Right lobe of liver (tissue), 6 donors: ENCODE measurements around the gene DDX20. TPM values are rescaled to one million over a fixed set of nuclear protein-coding genes. Genes with fewer than 3 reads are reported as not detected.

ENCODE experiments used
- ATAC-seq, 4 donors: fragments of 200-7000 bp; cut with Tn5 transposase; one replicate each; pipeline ENCODE4 v1.9.1; 2020; ENCODE audit warnings: mild to moderate bottlenecking in 4 of 4, moderate library complexity in 4 of 4
- DNase-seq, 3 donors: peaks; one replicate each; pipeline ENCODE4 v3.0.0-alpha.2; 2020
- H3K27ac ChIP-seq, 3 donors: fragments of 200-600 bp; one replicate each; pipeline ENCODE4 v1.8.0; 2022
- H3K27me3 ChIP-seq, 2 donors: fragments of 200-600 bp; one replicate each; pipeline ENCODE4 v1.8.0; 2022
- H3K36me3 ChIP-seq, 4 donors: fragments of 200-600 bp; sonication (generic) in 1 of 4; one replicate each; pipeline versions ENCODE4 v1.5.1 to v1.8.0; 2017 to 2022; ENCODE audit warnings: control low read depth in 1 of 4
- H3K4me1 ChIP-seq, 4 donors: fragments of 200-600 bp; sonication (generic) in 1 of 4; one replicate each; pipeline versions ENCODE4 v1.5.1 to v1.8.0; 2017 to 2022; ENCODE audit warnings: control low read depth in 1 of 4
- H3K4me3 ChIP-seq, 3 donors: fragments of 200-600 bp; one replicate each; pipeline ENCODE4 v1.8.0; 2022
- H3K9me3 ChIP-seq, 4 donors: fragments of 200-600 bp; sonication (generic) in 1 of 4; one replicate each; pipeline versions ENCODE4 v1.5.1 to v1.8.0; 2017 to 2022; ENCODE audit warnings: control low read depth in 1 of 4
- POLR2A ChIP-seq: fragments of 450-650 bp; IDR thresholded peaks from one replicate; pipeline ENCODE4 v1.6.1; 2017; ENCODE audit warnings: antibody characterized with exemption, mild to moderate bottlenecking
- WGBS: methylation state at CpG from one replicate; pipeline ENCODE4 v1.1.6; 2018; ENCODE audit warnings: low coverage, low lambda C conversion rate; ENCODE audit not compliant: insufficient coverage; ENCODE audit errors: missing lambda C conversion rate; 5-methylcytosine and 5-hydroxymethylcytosine counted together
- intact Hi-C, 2 donors: fragments of 100-400 bp; cut with DNase I; formaldehyde crosslinking; loops; one replicate each; pipeline versions ENCODE4 v1.11.2 to v1.14.1; 2022
- total RNA-seq, 6 experiments: library from RNA; depleted of rRNA in 2 of 6; stranded (reverse); fragments of >200 nt in 2 of 6; fragmentation: NEBNext Ultra II Directional in 3 of 6; extraction: Animal tissue kit (Norgen Biotek cat#: 25700) in 3 of 6; gene quantifications; one replicate each; pipeline versions ENCODE4 v1.1.0 to v1.2.4, GENCODE V29; 2016 to 2023
- TF ChIP-seq, protein P1 (sequence below), 4 donors: fragments of 200-600 bp in 3 of 4; fragments of 450-650 bp in 1 of 4; IDR thresholded peaks; one replicate each; pipeline versions ENCODE4 v1.5.1 to v1.8.0; 2016 to 2022; ENCODE audit warnings: antibody characterized with exemption in 4 of 4, mild to moderate bottlenecking in 2 of 4
- donor health status: DM: no; HTN: yes; CAD: no.
- donor health status: DM: no; HTN: no; CAD: no.
- donor health status: DM: no; HTN: no; CAD: no.
- donor health status: DM: no; HTN: yes; CAD: no.
- donor health status: DM: no; HTN: yes; CAD: no.

The DDX20 gene
- total RNA-seq, 6 experiments from 2014 or later = 3.9 to 11.6 (median 5.1) TPM

DNA sequence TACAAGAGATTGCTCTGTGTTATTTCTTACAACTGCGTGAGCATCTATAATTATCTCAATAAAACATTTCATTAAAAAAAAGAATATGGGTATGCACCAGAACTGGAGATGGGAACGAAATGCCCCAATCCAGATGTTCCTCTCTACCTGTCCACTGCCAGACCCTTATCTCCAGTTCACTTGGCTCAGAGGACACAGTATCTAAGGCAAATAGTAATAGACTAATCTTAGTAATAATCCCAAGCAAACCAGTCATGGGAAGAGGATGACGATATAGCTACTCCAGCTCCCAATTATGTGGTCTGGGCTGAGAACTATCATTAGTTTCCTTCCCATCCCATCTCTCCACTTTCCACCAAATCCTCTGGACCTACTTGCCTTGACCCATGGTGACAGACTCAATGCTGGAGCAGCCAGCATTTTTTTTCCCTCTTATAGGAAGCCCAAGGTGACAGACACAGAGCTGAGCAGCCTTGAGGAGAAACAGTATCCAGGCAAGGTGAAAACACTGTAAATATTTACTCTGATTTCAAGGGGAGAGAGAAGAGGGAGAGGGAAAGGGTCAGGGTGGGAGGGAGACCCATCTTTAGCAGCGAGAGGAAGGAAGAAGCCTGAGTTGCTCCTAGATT is 28.7 kb downstream of the DDX20 start:
- intact Hi-C loops = no loop called here
- WGBS = 94% methylated on average over 4 of the region's 4 CpGs
- H3K9me3 ChIP-seq = no peaks in the 10 kb centered on the region
- TF ChIP-seq, protein P1, sequence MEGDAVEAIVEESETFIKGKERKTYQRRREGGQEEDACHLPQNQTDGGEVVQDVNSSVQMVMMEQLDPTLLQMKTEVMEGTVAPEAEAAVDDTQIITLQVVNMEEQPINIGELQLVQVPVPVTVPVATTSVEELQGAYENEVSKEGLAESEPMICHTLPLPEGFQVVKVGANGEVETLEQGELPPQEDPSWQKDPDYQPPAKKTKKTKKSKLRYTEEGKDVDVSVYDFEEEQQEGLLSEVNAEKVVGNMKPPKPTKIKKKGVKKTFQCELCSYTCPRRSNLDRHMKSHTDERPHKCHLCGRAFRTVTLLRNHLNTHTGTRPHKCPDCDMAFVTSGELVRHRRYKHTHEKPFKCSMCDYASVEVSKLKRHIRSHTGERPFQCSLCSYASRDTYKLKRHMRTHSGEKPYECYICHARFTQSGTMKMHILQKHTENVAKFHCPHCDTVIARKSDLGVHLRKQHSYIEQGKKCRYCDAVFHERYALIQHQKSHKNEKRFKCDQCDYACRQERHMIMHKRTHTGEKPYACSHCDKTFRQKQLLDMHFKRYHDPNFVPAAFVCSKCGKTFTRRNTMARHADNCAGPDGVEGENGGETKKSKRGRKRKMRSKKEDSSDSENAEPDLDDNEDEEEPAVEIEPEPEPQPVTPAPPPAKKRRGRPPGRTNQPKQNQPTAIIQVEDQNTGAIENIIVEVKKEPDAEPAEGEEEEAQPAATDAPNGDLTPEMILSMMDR (IDR thresholded peaks at IDR 0.05) = no peak
- TF ChIP-seq POLR2A = no peak
- DNase-seq (no peak), ATAC-seq (no peak)
- no peaks in the 10 kb centered on the region for H3K27me3 ChIP-seq
- no peak overlapping the region for H3K4me3 ChIP-seq
- no peak overlapping the region for H3K27ac ChIP-seq
- H3K36me3 ChIP-seq = no peaks in the 10 kb centered on the region
- no peaks in the 10 kb centered on the region for H3K4me1 ChIP-seq

DNA sequence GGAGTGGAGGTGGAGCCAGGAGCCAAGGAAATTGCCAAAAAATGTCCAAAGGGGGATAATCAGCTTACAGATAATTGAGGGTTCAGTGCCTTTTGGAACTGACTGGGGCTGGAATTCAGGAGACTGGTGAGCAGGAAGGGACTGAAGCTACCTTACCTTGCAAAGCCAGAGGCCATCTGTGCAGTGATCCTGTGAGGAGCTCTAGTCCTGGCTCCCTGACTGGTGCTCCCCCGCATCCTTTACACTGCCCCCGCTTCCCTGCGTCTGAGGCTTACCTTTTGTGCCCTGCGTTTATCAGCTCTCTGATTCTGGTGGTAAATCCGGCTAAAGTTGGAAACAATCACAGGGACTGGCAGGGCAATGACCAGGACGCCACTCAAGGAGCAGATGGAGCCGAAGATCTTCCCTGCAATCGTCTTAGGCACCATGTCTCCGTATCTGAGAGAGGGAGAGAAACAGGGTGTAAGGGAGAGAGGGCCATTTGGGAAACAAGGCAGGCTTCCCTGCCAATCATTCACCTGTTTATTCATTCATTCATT is 31.0 kb downstream of the DDX20 start:
- no peaks in the 10 kb centered on the region for H3K4me1 ChIP-seq
- no peak overlapping the region for H3K27ac ChIP-seq
- no peak for TF ChIP-seq POLR2A
- TF ChIP-seq, protein P1 (IDR thresholded peaks at IDR 0.05) = no peak
- no peak for ATAC-seq
- intact Hi-C loops = no loop called here
- WGBS = 80% methylated on average over 1 of the region's 9 CpGs
- H3K4me3 ChIP-seq = no peak overlapping the region
- DNase-seq = no peak
- no peaks in the 10 kb centered on the region for H3K27me3 ChIP-seq
- H3K9me3 ChIP-seq = no peaks in the 10 kb centered on the region
- no peaks in the 10 kb centered on the region for H3K36me3 ChIP-seq

DNA sequence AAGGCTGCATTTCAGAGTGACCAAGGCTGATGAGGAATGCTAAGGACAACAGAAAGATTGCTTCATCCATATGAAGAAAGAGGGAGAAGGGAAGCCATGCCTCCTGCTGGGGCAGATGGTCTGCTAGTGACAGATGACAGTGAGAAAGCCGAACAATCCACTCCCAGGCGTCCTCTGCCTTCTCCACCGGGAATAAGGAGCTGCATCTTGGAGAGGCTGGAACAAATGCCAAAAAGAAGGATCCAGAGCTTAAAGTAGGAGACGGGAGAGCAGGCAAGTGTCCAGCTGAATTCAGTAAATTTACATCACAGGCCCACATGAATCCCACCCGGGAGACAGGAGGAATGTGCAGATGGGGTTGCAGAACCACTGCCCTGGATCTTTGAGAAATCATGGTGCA is 33.4 kb downstream of the DDX20 start:
- ATAC-seq (no peak), DNase-seq (no peak)
- TF ChIP-seq, protein P1 (IDR thresholded peaks at IDR 0.05) = no peak
- 80% methylated on average over 3 of the region's 5 CpGs for WGBS
- no peaks in the 10 kb centered on the region for H3K9me3 ChIP-seq
- intact Hi-C loops = no loop called here
- no peaks in the 10 kb centered on the region for H3K27me3 ChIP-seq
- H3K27ac ChIP-seq = no peak overlapping the region
- H3K4me3 ChIP-seq = no peak overlapping the region
- no peaks in the 10 kb centered on the region for H3K36me3 ChIP-seq
- no peaks in the 10 kb centered on the region for H3K4me1 ChIP-seq

DNA sequence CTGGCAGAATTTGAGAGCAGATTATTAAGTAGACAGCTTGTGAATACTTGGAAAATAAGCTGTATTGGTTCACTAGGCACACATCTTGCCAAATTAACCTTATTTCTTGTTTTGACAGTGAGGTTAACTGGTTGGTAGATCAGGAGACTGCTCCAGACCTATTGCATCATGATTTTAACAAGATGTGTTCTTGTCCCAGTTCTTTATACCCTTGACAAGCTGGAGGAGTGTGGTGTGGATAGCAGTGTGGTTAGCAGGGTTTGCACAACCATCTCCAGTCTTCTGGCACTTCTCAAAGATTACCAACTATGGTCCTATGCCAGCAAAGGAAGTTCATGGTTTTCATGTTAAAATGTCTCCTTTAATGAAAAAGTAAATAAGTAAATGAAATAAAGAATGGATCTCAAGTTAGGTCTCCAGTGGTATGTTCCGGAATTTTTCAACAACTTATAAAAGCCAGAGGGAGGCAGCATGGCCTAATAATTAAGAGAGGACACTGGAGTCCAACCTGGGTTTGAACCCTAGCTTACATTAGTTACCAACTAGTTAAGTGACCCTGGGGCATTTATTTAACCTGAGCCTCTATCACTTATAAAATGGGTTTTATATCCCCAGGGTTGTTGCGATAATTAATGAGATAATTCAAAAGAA is 34.1 kb downstream of the DDX20 start:
- Histone ChIP-seq H3K27me3 (no peaks in the 10 kb centered on the region), H3K27ac (no peak overlapping the region), H3K36me3 (no peaks in the 10 kb centered on the region), H3K9me3 (no peaks in the 10 kb centered on the region), H3K4me1 (no peaks in the 10 kb centered on the region), H3K4me3 (no peak overlapping the region)
- TF ChIP-seq, protein P1 (IDR thresholded peaks at IDR 0.05) = peak in 3 of 4 donors; percentile 31 to 42 (median 39)
- TF ChIP-seq POLR2A = no peak
- 58% methylated on average over 2 of the region's 2 CpGs for WGBS
- no peak for DNase-seq
- intact Hi-C loops = loop anchor here in 1 of 2 donors (10.0 kb wide), 1 partner anchor 545 kb away; no protein-coding TSS in a partner anchor
- peak in 3 of 4 donors; percentile 29 to 45 (median 34) for ATAC-seq
